SK-N-MC (cell line): Measurements from ENCODE around the gene DGLUCY.
"Not testable (repeated sequence)": the region's sequence is repeated elsewhere in the genome, so short reads cannot be mapped to it uniquely, and the experiment has no call there.

ENCODE experiments used
- DNase-seq: peaks from one replicate; pipeline ENCODE4 v3.0.0-alpha.2; 2011; ENCODE audit warnings: low read depth, low spot score
- H3K27ac ChIP-seq: fragments of 200-600 bp; sonication (generic); 2 replicates; pipeline ENCODE4 v1.5.1; 2016; ENCODE audit warnings: mixed run types
- H3K36me3 ChIP-seq: fragments of 200-600 bp; sonication (generic); 2 replicates; pipeline ENCODE4 v1.6.1; 2017; ENCODE audit warnings: antibody characterized with exemption, low read length, mixed read lengths; ENCODE audit not compliant: insufficient read depth
- H3K4me3 ChIP-seq: fragments of 200-600 bp; sonication (generic); 2 replicates; pipeline ENCODE4 v1.5.1; 2016
- H3K9ac ChIP-seq: fragments of 200-600 bp; sonication (generic); 2 replicates; pipeline ENCODE4 v1.8.0; 2017; ENCODE audit warnings: mixed run types, mixed read lengths; ENCODE audit not compliant: insufficient read length
- H3K9me3 ChIP-seq: fragments of 200-600 bp; sonication (generic); 2 replicates; pipeline ENCODE4 v1.6.1; 2017; ENCODE audit warnings: low read depth, mild to moderate bottlenecking, antibody characterized with exemption, low read length, moderate library complexity, mixed read lengths
- EZH2 ChIP-seq: fragments of 200-600 bp; sonication (generic); IDR thresholded peaks from one replicate; pipeline ENCODE4 v1.6.1; 2017; ENCODE audit warnings: antibody characterized with exemption
- FOXP2 ChIP-seq: optimal IDR thresholded peaks from 2 replicates; pipeline ENCODE3; 2011; ENCODE audit warnings: mild to moderate bottlenecking, moderate library complexity; ENCODE audit not compliant: insufficient read depth; ENCODE audit errors: extremely low read length, control extremely low read depth
- POLR2AphosphoS5 ChIP-seq: IDR thresholded peaks from 2 replicates; pipeline ENCODE4 v1.6.1; 2012; ENCODE audit warnings: mild to moderate bottlenecking, low read depth, low read length, borderline replicate concordance

The DGLUCY gene

GRCh38 chr14:91095178-91095577 lies 18.7 kb upstream of the DGLUCY start:
- Histone ChIP-seq H3K9ac (no peak overlapping the region), H3K36me3 (no peaks in the 10 kb centered on the region), H3K9me3 (no peaks in the 10 kb centered on the region), H3K27ac (no peak overlapping the region), H3K4me3 (no peak overlapping the region)
- no peak for DNase-seq
- TF ChIP-seq EZH2 (no peak), FOXP2 (no peak), POLR2AphosphoS5 (no peak)

GRCh38 chr14:91097657-91098056 lies 16.2 kb upstream of the DGLUCY start:
- not testable (repeated sequence) for H3K9ac ChIP-seq, H3K9me3 ChIP-seq, H3K36me3 ChIP-seq, DNase-seq, H3K27ac ChIP-seq, H3K4me3 ChIP-seq

- no peak for TF ChIP-seq FOXP2
- no peak for TF ChIP-seq EZH2
- TF ChIP-seq POLR2AphosphoS5 = no peak
- H3K27ac ChIP-seq = no peak overlapping the region
- no peak for DNase-seq
These were observed 15.3 kb upstream of the DGLUCY start for GRCh38 chr14:91098591-91098990.

GRCh38 chr14:91100102-91100501 lies 13.8 kb upstream of the DGLUCY start:
- no peaks in the 10 kb centered on the region for H3K36me3 ChIP-seq
- H3K9me3 ChIP-seq = no peaks in the 10 kb centered on the region
- H3K9ac ChIP-seq = no peak overlapping the region
- no peak overlapping the region for H3K4me3 ChIP-seq
- no peak for DNase-seq
- no peak overlapping the region for H3K27ac ChIP-seq
- no peak for TF ChIP-seq POLR2AphosphoS5
- TF ChIP-seq FOXP2 = no peak
- no peak for TF ChIP-seq EZH2

More at GRCh38 chr14:91098591-91098990, 15.3 kb upstream of the DGLUCY start:
- Histone ChIP-seq H3K36me3 (no peaks in the 10 kb centered on the region), H3K9me3 (no peaks in the 10 kb centered on the region), H3K9ac (no peak overlapping the region), H3K4me3 (no peak overlapping the region)

GRCh38 chr14:91103116-91103515 lies 10.8 kb upstream of the DGLUCY start:
- Histone ChIP-seq H3K9me3 (no peaks in the 10 kb centered on the region), H3K36me3 (no peaks in the 10 kb centered on the region), H3K27ac (no peak overlapping the region), H3K4me3 (no peak overlapping the region), H3K9ac (no peak overlapping the region)
- TF ChIP-seq EZH2 (no peak), FOXP2 (no peak), POLR2AphosphoS5 (no peak)
- no peak for DNase-seq

GRCh38 chr14:91108941-91109611 lies 4.8 kb upstream of the DGLUCY start:
- H3K4me3 ChIP-seq = no peak overlapping the region
- TF ChIP-seq POLR2AphosphoS5 = no peak
- TF ChIP-seq FOXP2 = no peak
- TF ChIP-seq EZH2 = no peak
- H3K9ac ChIP-seq = no peak overlapping the region
- H3K36me3 ChIP-seq = no peaks in the 10 kb centered on the region
- H3K27ac ChIP-seq = no peak overlapping the region
- no peak for DNase-seq
- no peaks in the 10 kb centered on the region for H3K9me3 ChIP-seq

- H3K36me3 ChIP-seq = no peaks in the 10 kb centered on the region
- no peak overlapping the region for H3K9ac ChIP-seq
- H3K27ac ChIP-seq = no peak overlapping the region
- no peak for DNase-seq
- no peak overlapping the region for H3K4me3 ChIP-seq
- no peak for TF ChIP-seq FOXP2
- TF ChIP-seq EZH2 = no peak
- TF ChIP-seq POLR2AphosphoS5 = no peak
- no peaks in the 10 kb centered on the region for H3K9me3 ChIP-seq
These were observed 2.4 kb upstream of the DGLUCY start for GRCh38 chr14:91111443-91111842.

GRCh38 chr14:91112194-91112593 lies 1.7 kb upstream of the DGLUCY start:
- TF ChIP-seq POLR2AphosphoS5 (no peak), FOXP2 (no peak), EZH2 (no peak)
- Histone ChIP-seq H3K9me3 (no peaks in the 10 kb centered on the region), H3K27ac (no peak overlapping the region), H3K9ac (no peak overlapping the region), H3K36me3 (no peaks in the 10 kb centered on the region), H3K4me3 (no peak overlapping the region)
- DNase-seq = no peak

GRCh38 chr14:91114079-91115065 lies 499 bp downstream of the DGLUCY start:
- H3K27ac ChIP-seq = no peak overlapping the region
- no peak overlapping the region for H3K9ac ChIP-seq
- H3K36me3 ChIP-seq = no peaks in the 10 kb centered on the region
- no peak for DNase-seq
- TF ChIP-seq POLR2AphosphoS5 = peak; percentile 42; the same call in 1 of the 2 replicates
- no peak for TF ChIP-seq FOXP2
- no peaks in the 10 kb centered on the region for H3K9me3 ChIP-seq
- H3K4me3 ChIP-seq = no peak overlapping the region
